Stimulated activated CD8-positive, alpha-beta memory T cell treated with anti-CD3 and anti-CD28 coated beads, Interleukin-2, amount 100 ng/mL, for 48 hours (primary cell): ENCODE results near the gene STXBP6.

ENCODE experiments used
- DNase-seq, 2 donors: peaks; one replicate each; pipeline ENCODE4 v3.0.0-alpha.2; 2020; ENCODE audit warnings: low read depth in 2 of 2

Gene STXBP6

GRCh38 chr14:25052385-25052784 lies 2.4 kb upstream of the STXBP6 start:
- DNase-seq = no peak

GRCh38 chr14:25050269-25051150 lies 563 bp upstream of the STXBP6 start:
- DNase-seq = no peak

GRCh38 chr14:25049093-25049567 lies 817 bp downstream of the STXBP6 start:
- no peak for DNase-seq

DNA sequence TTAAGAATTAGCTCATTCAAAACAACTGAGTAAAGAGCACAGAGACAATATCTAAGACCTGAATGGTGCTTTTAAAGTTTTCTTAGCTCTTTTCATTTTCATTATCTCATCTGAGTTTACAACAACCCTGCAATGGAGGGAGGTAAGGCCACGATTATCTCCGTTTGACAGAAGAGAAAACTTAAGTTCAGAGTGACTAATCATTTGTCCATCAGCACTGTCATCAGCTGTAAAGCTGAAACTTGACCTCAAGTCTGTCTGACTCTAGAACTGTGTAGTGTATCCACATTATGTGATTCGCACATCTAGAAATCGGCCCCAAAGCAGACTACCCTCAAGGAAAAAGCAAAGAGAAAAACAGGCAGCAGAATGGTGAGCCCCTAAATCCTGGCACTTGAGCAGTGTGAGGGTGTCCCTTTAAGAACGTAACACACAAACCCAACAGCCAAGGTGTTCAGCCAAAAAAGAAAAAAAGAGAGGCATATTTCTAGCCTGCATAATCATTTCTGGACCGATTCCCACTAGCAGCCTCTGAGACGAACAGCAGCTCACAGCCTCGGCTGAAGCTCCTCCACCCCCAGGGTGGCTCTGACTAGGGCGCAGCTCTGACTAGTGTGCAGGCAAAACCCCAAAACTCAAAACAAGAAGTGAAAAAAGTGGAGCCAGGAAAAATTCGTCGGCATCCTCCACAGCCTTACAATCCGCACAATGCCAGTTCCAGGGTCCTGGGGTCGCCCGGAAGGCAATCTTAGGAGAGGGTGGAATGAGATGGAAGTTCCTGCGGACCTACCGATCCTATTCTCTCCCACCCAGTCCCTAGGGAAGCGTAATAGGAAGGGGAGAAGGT lies 1.6 kb downstream of the STXBP6 start:
- no peak for DNase-seq

GRCh38 chr14:25046301-25046943 lies 3.5 kb downstream of the STXBP6 start:
- no peak for DNase-seq

DNA sequence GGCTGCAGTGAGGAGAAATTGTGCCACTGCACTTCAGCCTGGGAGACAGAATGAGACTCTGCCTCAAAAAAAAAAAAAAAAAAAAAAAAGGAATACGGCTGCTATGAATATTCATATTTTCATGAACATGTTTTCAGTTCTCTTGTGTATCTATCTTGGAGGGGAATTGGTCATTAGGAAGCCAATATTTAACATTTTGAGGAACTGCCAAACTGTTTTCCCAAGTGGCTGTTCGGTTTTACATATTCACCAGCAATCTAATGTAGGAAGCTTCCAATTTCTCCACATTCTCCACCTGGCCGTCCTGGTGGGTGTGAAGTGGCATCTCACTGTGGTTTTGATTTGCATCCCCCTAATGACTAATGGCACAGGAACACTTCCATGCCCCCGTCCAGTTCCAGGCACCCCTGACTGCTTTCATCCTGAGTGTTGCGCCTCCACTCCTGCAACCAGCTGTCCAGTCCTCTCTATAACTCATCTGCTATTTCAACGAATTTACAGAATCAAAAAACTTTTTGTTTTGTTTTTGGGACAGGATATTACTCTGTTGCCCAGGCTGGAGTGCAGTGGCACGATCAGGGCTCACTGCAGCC lies 5.7 kb downstream of the STXBP6 start:
- no peak for DNase-seq

GRCh38 chr14:25042362-25043299 lies 7.3 kb downstream of the STXBP6 start:
- no peak for DNase-seq

- DNase-seq = no peak
Measured at GRCh38 chr14:25041898-25042297, 8.0 kb downstream of the STXBP6 start.

GRCh38 chr14:25041484-25041883 lies 8.5 kb downstream of the STXBP6 start:
- DNase-seq = no peak

DNA sequence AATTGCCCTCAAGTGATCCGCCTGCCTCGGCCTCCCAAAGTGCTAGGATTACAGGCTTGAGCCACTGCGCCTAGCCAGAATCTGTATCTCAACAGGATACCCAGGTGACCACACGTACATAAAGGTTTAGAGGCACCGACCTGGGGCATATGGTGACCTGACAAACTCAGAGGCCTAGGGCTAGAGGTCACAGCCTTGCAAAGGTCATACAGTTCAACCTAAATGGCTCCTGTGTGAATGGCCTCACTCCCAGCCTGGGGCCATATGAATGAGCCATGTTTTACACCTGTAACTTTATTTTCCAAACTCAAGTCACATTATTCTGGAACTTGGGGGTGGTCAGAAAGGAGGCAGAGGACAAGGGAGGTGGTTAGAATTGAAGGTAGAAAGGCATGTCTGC lies 10.0 kb downstream of the STXBP6 start:
- no peak for DNase-seq

- no peak for DNase-seq
Measured at GRCh38 chr14:25038044-25038668, 11.8 kb downstream of the STXBP6 start.

- DNase-seq = no peak
Measured at GRCh38 chr14:25037032-25037431, 12.9 kb downstream of the STXBP6 start.

DNA sequence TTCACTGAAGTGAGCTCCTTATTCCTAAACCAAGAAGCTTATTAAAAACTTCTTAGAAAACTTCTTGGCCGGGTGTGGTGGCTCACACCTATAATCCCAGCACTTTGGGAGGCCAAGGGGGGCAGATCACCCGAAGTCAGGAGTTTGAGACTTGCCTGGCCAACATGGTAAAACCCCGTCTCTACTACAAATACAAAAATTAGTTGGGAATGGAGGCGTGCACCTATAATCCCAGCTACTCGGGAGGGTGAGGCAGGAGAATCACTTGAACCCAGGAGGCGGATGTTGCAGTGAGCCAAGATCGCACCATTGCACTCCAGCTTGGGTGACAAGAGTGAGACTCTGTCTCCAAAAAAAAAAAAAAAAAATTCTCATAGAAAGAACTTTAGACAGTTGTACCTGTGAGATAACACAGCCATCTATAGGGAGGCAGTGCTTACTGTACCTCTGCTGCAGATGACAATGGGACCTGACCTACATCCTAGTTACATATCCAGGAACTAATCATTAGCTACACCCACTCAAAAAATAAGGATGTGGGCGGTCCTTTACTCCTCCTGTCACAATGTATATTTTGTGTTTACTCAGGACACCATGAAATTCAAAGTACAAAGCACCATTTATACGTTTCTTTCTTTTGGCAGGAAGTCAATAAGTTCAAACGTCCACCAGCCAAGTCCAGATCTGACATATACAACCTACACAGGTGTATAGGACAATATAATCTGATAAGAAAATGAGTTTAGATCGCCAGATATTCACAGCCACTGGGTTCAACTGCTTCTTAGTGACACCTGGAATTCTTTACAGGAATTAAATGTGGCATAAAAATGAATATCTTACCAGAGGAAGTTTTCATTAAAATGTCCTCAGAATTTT lies 14.9 kb downstream of the STXBP6 start:
- DNase-seq = no peak

DNA sequence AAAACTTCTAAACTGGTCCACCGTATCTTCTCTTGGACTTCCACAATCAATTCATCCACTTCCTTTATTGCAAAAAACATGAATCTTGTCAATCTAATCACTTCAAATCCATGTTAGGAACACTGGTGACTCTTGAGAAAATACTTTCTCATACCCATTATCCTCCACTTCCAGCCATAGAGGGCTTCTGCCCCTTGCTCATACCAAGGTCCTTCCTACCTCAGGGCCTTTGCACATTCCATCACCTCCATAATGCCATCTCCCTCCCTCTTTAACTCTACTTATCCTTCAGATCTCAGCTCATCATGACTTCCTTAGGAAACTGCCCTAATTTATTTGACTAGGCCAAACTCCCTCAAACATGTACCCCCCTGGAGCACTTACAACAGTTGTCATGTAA lies 16.6 kb downstream of the STXBP6 start:
- no peak for DNase-seq

GRCh38 chr14:25032092-25032784 lies 17.7 kb downstream of the STXBP6 start:
- no peak for DNase-seq

- no peak for DNase-seq
Measured at GRCh38 chr14:25026476-25027137, 23.3 kb downstream of the STXBP6 start.

GRCh38 chr14:25019892-25020291 lies 30.1 kb downstream of the STXBP6 start:
- DNase-seq = no peak

GRCh38 chr14:25017562-25017961 lies 32.4 kb downstream of the STXBP6 start:
- DNase-seq = no peak
